GM19467 (cell line): ENCODE data around the gene TENT4A.
"Not testable (repeated sequence)": the region's sequence is repeated elsewhere in the genome, so short reads cannot be mapped to it uniquely, and the experiment has no call there.

Experiments
- ATAC-seq: cut with Tn5 transposase; IDR thresholded peaks from one replicate; pipeline ENCODE4 v1.9.1; 2021; ENCODE audit warnings: mild to moderate bottlenecking, moderate library complexity; ENCODE audit not compliant: unreplicated experiment

The TENT4A gene

GRCh38 chr5:6766604-6767093 lies 53.4 kb downstream of the TENT4A start:
- ATAC-seq: no peak

GRCh38 chr5:6767481-6768063 lies 54.3 kb downstream of the TENT4A start:
- no peak for ATAC-seq

- ATAC-seq: no peak
Observed at GRCh38 chr5:6768590-6769230, 55.5 kb downstream of the TENT4A start.

GRCh38 chr5:6770826-6771607 lies 57.8 kb downstream of the TENT4A start:
- no peak for ATAC-seq

- ATAC-seq: no peak
Observed at GRCh38 chr5:6772886-6773285, 59.7 kb downstream of the TENT4A start.

- no peak for ATAC-seq
Observed at GRCh38 chr5:6773342-6774035, 60.3 kb downstream of the TENT4A start.

GRCh38 chr5:6774207-6774606 lies 61.0 kb downstream of the TENT4A start:
- ATAC-seq: not testable (repeated sequence)

GRCh38 chr5:6774721-6775204 lies 61.5 kb downstream of the TENT4A start:
- ATAC-seq: no peak

- ATAC-seq: no peak
Observed at GRCh38 chr5:6775571-6775970, 62.3 kb downstream of the TENT4A start.

GRCh38 chr5:6780802-6781391 lies 67.7 kb downstream of the TENT4A start:
- peak; percentile 79 for ATAC-seq

GRCh38 chr5:6781716-6782115 lies 68.5 kb downstream of the TENT4A start:
- ATAC-seq: no peak

GRCh38 chr5:6783787-6784186 lies 70.6 kb downstream of the TENT4A start:
- no peak for ATAC-seq

GRCh38 chr5:6784481-6784880 lies 71.2 kb downstream of the TENT4A start:
- no peak for ATAC-seq

GRCh38 chr5:6785161-6785860 lies 72.1 kb downstream of the TENT4A start:
- ATAC-seq: no peak

GRCh38 chr5:6785861-6786180 lies 72.6 kb downstream of the TENT4A start:
- no peak for ATAC-seq

GRCh38 chr5:6786786-6787495 lies 73.7 kb downstream of the TENT4A start:
- ATAC-seq: no peak

GRCh38 chr5:6787941-6788340 lies 74.7 kb downstream of the TENT4A start:
- ATAC-seq: no peak

GRCh38 chr5:6788439-6788838 lies 75.2 kb downstream of the TENT4A start:
- no peak for ATAC-seq

- ATAC-seq: no peak
Observed at GRCh38 chr5:6788956-6789649, 75.9 kb downstream of the TENT4A start.
